Measurements from ENCODE around the gene FXYD2. TPM values are rescaled to one million over a fixed set of nuclear protein-coding genes. Genes with fewer than 3 reads are reported as not detected.

Gene FXYD2
- total RNA-seq, 4 donors from 2014 or later: 0.67 to 1.7 TPM; not detected in 2

DNA sequence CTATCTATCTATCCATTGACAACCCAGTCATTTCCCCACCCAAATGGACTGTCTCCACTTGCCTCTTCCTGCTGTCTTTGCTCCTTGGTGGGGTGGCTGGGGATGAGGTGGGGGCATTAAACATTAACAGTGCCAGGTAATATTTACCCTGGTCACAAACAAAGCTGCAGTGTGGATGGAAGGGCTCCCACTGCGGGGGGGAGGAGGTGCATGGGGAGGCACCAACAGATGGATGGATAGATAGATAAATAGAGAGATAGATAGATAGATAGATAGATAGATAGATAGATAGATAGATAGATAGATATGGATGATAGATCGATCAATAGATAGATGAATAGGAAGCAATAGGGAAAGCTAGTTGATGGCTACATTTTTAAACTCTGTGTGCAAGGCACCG is 2.3 kb upstream of the FXYD2 start:
- Histone ChIP-seq H3K27me3 (no peaks in the 10 kb centered on the region), H3K4me1 (peaks cover 0 to 43% (median 14%) of the 10 kb centered on the region in 4 donors), H3K27ac (no peak overlapping the region), H3K36me3 (no peaks in the 10 kb centered on the region), H3K4me3 (no peak overlapping the region), H3K9me3 (no peaks in the 10 kb centered on the region)
- TF ChIP-seq CTCF (IDR thresholded peaks at IDR 0.05) (no peak), POLR2A (IDR thresholded peaks at IDR 0.05) (no peak)
- DNase-seq: peak in 2 of 3 donors; percentile 13 to 39

DNA sequence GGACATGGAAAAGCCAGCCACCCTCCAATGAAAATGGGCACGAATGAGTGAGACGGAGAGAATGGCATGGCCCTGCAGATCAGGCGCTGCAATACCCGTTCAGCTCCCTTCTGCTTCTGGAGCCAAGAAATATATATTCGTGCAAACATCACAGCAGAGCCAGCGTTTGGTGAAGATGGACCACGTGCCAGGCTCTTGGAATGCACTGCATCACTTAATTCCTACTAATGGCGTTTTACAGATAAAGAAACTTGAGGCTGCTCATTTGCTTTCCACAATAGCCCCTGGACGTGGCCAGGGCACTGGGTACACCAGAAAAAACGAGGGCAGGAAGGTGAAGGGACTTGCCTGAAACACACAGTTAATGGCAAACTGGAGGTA is 1.6 kb upstream of the FXYD2 start:
- DNase-seq: peak in 2 of 3 donors; percentile 7 to 13
- Histone ChIP-seq H3K4me3 (no peak overlapping the region), H3K9me3 (no peaks in the 10 kb centered on the region), H3K4me1 (peaks cover 0 to 43% (median 14%) of the 10 kb centered on the region in 4 donors), H3K27ac (no peak overlapping the region), H3K36me3 (no peaks in the 10 kb centered on the region), H3K27me3 (no peaks in the 10 kb centered on the region)
- TF ChIP-seq CTCF (IDR thresholded peaks at IDR 0.05) (no peak), POLR2A (IDR thresholded peaks at IDR 0.05) (no peak)

- Histone ChIP-seq H3K36me3 (no peaks in the 10 kb centered on the region), H3K9me3 (no peaks in the 10 kb centered on the region), H3K4me3 (no peak overlapping the region), H3K4me1 (peaks cover 0 to 39% (median 14%) of the 10 kb centered on the region in 4 donors), H3K27me3 (no peaks in the 10 kb centered on the region), H3K27ac (peak overlapping the region in 1 of 4 donors; percentile 74)
- DNase-seq: peak in 1 of 3 donors; percentile 30
- TF ChIP-seq CTCF (IDR thresholded peaks at IDR 0.05): no peak
- TF ChIP-seq POLR2A (IDR thresholded peaks at IDR 0.05): no peak
Measured at GRCh38 chr11:117825538-117826189, 1.1 kb upstream of the FXYD2 start.

- no peak for TF ChIP-seq POLR2A (IDR thresholded peaks at IDR 0.05)
- TF ChIP-seq CTCF (IDR thresholded peaks at IDR 0.05): no peak
- peak in 2 of 3 donors; percentile 49 to 55 for DNase-seq
- peaks cover 0 to 40% (median 11%) of the 10 kb centered on the region in 4 donors for H3K4me1 ChIP-seq
- no peaks in the 10 kb centered on the region for H3K9me3 ChIP-seq
- H3K27me3 ChIP-seq: no peaks in the 10 kb centered on the region
- no peak overlapping the region for H3K4me3 ChIP-seq
- peak overlapping the region; percentile 57 to 74 (median 64) for H3K27ac ChIP-seq
- no peaks in the 10 kb centered on the region for H3K36me3 ChIP-seq
Measured at GRCh38 chr11:117823946-117824420, 561 bp downstream of the FXYD2 start.

DNA sequence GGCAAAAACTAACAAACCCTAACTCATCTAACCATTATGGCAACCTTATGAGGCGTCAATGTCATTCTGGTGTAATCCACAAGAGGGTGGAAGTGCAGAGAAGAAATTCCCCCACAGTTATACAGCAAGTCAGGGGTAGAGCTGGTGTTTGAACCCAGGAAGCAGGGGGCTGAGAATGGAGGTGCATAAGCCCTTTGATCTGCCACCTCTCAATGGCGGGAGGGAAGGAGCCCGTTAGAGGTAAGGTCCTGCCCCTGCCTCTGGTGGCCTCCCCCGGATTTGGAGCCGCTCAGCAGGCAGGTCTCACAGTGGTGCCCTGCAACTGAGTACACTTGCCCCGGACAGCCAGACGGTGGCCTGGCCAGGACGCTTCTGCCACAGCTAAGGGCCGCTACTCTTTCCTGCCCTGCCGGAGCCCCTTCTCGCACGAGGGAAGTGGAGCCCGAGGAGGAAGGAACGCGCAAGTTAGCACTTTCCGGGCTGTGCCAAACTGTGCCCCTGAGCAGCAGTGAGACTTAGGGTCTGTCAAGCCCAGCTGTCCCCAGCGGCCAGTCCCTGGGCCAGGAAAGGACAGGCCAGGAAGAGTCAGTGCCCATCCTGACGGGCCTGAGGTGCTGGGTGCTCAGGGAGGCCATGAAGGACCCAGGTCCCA is 1.1 kb downstream of the FXYD2 start:
- Histone ChIP-seq H3K36me3 (no peaks in the 10 kb centered on the region), H3K4me1 (peaks cover 0 to 42% (median 6%) of the 10 kb centered on the region in 4 donors), H3K27me3 (no peaks in the 10 kb centered on the region), H3K27ac (peak overlapping the region; percentile 57 to 74 (median 64)), H3K4me3 (no peak overlapping the region), H3K9me3 (no peaks in the 10 kb centered on the region)
- TF ChIP-seq POLR2A (IDR thresholded peaks at IDR 0.05) (no peak), CTCF (IDR thresholded peaks at IDR 0.05) (peak in 2 of 6 experiments; percentile 33 to 39)
- peak in 2 of 3 donors; percentile 45 to 47 for DNase-seq

Data from Peyer's patch (tissue), 4 donors.